Stimulated activated CD4-positive, alpha-beta T cell treated with anti-CD3 and anti-CD28 coated beads, Interleukin-12 subunit alpha, Interleukin-12 subunit beta, amount 100 ng/mL, for 4 hours (primary cell): Measurements from ENCODE around the gene ZNF488.
A peak's percentile ranks its signal among the peaks of the same experiment; 100 is the strongest.

Experiments
- DNase-seq: peaks from one replicate; pipeline ENCODE4 v3.0.0-alpha.2; 2020

Gene ZNF488

DNA sequence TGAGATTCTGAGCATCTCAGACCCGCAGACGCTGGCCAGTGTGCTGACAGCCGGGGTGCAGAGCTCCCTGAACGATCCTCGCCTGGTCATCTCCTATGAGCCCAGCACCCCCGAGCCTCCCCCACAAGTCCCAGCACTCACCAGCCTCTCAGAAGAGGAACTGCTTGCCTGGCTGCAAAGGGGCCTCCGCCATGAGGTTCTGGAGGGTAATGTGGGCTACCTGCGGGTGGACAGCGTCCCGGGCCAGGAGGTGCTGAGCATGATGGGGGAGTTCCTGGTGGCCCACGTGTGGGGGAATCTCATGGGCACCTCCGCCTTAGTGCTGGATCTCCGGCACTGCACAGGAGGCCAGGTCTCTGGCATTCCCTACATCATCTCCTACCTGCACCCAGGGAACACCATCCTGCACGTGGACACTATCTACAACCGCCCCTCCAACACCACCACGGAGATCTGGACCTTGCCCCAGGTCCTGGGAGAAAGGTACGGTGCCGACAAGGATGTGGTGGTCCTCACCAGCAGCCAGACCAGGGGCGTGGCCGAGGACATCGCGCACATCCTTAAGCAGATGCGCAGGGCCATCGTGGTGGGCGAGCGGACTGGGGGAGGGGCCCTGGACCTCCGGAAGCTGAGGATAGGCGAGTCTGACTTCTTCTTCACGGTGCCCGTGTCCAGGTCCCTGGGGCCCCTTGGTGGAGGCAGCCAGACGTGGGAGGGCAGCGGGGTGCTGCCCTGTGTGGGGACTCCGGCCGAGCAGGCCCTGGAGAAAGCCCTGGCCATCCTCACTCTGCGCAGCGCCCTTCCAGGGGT is 35.2 kb downstream of the ZNF488 start:
- no peak for DNase-seq

DNA sequence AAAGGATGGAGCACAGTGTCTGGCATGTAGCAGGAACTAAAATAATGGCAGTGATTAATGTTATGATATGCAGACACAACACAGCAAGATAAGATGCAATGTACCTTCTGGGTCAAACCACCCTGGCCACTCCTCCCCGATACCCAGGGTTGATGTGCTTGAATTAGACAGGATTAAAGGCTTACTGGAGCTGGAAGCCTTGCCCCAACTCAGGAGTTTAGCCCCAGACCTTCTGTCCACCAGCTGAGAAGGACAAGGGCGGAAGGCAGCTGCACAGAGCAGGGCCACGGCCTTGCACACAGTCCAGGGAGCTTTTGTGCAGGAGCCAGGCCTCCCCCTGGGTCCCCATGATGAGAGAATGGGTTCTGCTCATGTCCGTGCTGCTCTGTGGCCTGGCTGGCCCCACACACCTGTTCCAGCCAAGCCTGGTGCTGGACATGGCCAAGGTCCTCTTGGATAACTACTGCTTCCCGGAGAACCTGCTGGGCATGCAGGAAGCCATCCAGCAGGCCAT is 35.9 kb downstream of the ZNF488 start, which contains the start of gene RBP3:
TSS of gene RBP3 (plus strand) at position 226 of the 514 bp plus-strand sequence. CDS start at position 348, 122 bp downstream.
- no peak for DNase-seq

DNA sequence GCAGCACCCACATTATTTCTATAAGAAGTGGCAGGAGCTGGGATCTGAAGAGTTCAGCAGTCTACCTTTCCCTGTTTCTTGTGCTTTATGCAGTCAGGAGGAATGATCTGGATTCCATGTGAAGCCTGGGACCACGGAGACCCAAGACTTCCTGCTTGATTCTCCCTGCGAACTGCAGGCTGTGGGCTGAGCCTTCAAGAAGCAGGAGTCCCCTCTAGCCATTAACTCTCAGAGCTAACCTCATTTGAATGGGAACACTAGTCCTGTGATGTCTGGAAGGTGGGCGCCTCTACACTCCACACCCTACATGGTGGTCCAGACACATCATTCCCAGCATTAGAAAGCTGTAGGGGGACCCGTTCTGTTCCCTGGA is 36.8 kb downstream of the ZNF488 start:
- DNase-seq = no peak

DNA sequence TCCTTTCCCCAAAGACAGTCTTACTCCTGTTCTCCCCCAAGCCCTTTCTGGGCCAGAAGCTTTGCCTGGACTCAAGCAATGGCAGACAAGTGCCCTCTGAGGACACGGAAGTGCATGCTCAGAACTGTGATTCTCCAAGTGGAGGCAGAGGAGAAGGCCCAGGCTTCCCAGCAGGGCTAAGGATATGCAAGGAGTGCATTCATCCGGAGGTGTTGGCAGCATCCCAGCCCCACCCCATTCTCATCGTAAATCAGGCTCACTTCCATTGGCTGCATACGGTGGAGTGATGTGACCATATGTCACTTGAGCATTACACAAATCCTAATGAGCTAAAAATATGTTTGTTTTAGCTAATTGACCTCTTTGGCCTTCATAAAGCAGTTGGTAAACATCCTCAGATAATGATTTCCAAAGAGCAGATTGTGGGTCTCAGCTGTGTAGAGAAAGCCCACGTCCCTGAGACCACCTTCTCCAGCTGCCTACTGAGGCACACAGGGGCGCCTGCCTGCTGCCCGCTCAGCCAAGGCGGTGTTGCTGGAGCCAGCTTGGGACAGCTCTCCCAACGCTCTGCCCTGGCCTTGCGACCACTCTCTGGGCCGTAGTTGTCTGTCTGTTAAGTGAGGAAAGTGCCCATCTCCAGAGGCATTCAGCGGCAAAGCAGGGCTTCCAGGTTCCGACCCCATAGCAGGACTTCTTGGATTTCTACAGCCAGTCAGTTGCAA is 37.4 kb downstream of the ZNF488 start:
- no peak for DNase-seq

DNA sequence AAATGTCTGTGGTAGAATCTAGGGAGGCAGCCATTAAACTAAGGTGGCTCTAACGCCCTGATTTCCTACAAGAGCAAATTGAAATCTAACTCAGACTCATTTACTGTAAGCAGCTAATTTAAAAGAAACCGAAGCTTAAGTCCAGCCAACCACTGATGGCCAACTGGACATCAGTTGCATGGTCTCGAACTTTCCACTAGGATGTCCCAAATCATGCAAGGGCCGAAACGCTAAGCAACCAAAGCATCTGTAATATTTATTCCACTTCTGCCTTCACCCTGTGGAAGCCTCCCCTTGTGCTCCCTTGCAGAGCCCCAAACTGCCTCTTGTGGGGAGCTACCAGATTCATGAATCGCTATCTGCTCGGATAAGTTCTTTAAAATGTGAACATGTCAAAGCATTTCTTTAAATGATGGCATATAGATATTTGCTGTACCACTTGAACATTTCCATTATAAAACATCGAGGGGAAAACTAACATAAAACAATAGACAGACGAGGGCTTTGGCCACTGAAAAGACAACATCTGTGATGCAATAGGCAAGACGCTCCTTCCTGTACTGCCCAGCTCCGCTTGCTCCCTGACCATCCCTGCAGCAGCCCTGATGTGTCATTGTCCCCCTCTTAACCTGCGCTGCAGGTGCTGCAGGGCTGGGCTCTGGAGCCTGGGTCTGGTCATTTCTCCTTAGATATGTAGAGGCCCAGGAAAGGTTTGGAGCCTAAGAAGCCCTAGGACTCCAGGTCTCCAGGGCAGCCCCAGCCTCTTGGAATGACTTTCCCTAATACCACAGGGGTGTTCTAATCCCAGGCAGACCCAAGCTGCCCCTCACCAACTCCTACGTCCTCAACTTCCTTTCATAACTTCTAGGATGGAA is 38.9 kb downstream of the ZNF488 start:
- DNase-seq = no peak

DNA sequence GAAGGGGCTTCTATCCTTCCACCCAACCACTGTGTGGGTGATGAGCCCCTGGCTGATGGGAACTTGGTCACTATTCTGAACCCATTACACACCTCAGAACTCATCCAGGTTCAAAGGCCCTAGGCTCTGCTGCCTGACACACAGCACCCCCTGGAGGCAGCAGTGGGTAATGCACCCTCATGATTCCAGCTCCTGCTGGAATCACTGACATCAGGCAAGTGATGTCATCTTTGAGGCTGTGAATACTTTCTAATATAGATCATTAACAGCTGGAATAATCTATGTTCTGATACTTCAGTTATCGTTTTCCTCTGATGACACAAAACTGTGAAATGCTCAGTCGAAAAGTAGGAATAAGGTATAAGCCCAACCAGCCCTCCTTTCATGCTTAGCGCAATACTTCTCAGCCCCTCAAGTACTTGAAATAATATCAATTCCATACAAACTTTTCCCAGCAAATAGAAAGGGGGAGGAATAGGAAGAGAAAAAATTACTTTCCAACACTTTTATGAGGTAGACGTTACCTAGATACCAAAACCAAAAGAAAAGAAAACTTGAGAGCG is 43.4 kb downstream of the ZNF488 start:
- DNase-seq = peak; percentile 70

DNA sequence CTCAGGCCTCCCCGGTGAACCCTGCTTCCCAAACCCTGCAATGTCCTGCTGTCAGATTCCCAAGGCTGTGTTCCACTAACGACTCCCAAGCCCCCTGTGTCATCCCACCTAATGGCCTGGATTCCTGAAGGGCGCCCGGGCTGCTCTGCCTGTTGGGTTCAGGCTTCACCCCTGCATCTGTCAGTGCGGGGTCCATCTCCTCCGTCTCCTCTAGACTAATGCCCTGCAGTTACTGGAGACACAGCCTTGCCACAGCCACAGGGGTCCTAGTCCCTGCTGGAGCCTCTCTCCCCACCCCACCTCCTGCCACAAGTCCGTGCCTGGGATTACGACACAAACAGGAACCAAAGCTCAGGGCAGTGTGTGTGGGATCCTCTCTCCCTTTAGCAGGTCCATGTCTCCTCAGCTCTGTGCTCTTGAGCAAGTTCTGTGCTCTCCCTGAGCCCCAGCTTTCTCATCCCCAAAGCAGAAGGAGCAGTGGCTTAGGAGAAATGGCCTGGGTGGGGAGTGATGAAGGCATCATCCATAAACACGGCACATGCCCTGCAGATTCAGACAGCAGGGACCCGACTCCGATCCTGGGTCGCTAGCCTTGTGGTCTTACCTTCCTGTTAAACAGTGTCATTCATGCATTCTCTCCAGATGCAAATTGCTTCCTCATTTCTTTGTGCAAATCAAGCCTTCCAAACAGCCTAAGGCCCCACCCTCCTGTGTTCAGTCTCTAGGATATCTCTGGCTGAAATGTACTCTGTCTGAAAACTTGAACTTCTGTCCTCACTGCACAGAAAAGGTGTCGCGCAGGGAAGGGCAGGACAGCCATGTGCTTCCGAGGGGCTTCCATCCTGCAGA is 44.1 kb downstream of the ZNF488 start:
- no peak for DNase-seq

DNA sequence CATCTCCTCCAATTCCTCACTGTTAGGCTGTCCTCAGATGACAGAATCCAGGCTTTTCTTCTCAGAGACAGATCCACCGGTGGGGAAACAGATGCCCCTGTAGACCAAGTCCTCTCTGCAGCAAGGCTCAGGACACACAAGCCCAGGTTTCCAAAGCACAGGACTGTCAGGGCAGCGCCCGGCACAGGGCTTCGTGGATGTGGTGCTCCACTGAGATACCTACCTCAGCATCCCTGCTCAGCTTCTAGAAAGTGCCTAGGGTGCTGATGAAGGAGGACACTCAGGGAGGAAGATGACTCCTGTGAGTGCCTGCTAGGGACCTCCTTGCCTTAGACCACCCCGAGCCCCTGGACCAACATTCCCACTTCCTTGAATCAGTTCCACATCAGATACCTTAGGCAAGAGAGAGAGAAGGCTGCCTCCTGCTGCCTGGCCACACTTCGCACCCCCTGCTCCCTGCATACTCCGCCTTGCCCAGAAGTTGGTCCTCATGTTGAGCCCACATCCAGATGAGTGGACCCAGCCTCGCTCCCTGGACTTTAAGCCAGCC is 44.8 kb downstream of the ZNF488 start:
- DNase-seq = no peak

DNA sequence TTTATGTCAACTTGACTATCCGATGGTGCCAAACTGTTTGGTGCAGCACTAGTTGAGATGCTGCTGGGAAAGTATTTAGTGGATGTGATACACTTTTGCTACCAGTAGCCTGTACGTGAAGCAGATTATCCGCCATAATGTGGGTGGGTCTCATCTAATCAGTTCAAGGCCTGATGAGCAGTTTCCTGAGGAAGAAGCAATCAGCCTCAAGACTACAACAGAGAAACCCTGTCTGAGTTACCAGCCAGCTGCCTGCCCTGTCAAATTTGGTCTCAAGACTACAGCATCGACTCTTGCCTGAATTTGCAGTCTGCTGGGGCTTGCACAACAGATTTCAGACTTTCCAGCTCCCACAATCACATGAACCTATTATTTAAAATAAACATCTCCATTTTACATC is 46.8 kb downstream of the ZNF488 start:
- DNase-seq = no peak

DNA sequence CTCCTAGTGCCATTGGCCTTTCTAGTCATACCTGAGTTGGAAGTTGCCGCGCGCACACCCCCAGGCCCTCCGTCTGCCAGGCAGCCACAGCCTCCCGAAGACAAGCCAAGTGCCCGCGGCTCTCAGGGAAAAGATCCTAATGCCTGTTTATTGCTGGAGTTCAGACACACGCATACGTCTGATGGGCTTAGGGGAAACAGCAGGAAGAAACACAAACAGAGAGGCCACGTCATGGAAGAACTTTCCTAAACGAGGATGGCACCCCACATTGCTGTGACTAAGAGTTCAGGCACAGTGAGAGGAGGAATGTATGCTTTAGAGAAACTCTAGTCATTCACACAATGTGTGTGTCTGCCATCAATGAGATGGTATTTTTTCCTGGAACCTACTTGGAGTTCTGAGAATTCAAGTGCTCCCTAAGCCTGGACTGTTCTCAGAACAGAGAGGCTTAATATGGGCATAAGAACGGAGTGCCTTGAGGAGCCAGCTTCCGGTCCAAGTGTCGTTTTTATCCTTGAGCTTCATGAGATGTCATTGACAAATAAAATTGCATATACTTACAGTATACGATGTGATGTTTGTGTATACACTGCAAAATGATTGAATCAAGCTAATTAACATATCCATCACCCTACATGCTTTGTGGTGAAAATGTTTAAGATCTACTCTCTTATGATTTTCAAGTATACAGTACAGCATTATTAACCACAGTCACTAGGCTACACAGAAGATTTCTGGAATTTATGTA is 47.5 kb downstream of the ZNF488 start:
- no peak for DNase-seq

DNA sequence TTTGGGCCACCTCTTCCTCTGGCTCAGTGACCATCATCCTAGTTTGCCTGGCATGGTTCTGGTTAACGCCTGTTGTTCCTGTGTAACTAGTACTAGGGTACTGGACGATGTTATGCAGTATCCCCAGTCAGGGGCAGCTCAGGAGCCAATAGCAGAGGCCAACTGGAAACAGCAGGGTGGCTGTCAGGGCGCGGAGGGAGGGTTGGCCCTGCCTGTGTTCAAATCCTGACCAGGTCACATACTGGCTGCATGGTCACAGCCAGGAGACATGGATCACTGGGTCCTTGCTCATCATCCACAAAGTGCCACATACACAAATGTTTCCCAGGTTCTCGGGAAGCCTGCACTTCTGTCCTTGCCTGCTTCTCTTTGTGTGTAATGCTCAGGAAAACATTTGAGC is 48.2 kb downstream of the ZNF488 start:
- no peak for DNase-seq

DNA sequence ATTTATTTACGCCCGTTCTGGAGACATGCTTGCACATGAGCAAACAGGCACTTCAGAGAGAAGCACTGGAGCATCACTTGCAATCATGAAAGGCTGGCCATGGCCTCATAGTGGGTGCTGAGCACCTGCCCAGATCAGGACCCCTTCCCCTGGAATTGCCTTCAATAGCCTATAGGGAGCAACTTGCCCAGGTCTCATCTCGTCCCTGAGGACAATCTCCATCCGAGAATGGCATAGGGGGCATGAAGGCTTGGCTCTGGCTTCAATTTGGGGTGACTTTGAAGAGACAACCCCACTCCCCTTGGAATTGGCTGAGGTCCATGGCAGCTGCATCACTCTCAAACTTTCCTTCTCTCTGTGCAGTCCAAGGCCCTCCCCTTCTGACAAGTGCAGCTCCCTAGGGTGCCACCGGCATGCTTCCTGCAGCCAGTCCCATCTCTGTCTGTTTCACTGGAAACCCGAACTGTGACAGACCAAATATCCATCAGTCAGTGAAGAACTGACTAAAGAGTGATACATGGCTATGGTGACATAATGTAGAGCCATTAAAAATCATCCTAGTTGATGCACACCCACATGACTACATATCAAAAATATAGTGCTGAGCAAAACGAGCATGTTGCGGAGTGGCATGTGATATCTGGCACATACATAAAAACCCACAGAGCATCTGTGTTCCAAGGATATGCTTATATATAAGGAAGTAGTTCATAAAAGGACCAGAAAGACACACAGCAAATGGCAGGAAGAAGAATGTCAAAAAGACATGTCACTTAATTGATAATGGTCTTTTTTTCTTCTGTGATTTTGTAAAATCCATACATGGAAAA is 49.4 kb downstream of the ZNF488 start:
- DNase-seq = no peak

DNA sequence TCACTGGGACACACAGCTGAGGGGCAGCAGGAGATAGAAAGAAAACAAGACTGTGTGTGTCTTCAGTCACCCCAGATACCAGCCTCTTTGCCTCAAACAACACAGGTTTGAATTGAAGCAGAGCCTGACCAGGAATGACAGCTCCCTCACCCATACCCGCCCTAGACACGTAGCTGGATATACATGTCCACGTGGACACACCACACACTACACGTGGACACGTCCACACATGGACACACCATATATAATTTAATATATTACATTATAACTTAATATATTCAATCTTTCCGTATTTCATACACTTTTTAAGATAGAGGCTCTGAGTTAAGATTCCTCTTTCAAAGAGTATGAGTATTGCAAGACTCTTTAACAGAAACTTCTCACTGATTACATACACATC is 50.6 kb downstream of the ZNF488 start:
- no peak for DNase-seq

DNA sequence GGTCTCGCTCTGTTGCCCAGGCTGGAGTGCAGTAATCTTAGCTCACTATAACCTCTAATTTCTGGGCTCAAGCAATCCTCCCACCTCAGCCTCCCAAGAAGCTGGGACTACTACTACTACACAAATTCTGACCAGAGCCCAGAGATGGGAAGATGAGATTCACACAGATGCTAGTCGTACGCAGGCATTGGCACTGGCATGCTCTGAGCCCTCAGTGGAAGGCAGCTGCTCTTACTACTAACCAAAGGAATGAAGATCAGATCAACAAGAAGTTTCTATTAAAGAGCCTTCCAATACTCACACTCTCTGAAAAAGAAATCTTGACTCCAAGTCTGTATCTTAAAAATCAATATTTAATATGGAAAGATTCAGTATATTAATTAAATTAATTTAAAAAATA is 51.1 kb downstream of the ZNF488 start:
- DNase-seq = no peak

DNA sequence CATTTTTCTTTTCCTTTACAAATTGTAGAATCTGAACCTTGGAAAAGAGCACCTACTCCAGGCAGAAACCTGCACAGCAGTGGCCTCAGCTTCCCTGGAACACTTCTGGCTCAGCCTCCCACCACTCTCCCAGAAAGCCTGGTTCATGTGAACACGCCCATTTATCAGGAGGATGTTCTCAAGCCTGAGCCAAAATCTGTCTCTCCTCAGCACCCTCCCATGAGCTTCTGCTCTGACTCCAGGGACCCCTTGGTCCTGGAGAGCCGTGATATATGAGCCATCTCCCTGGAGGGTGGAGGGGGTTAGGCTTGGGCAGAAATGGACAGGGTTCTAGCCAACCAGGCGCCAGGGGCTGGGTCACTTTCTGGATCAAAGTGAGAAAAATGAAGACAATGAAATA is 51.7 kb downstream of the ZNF488 start:
- no peak for DNase-seq

DNA sequence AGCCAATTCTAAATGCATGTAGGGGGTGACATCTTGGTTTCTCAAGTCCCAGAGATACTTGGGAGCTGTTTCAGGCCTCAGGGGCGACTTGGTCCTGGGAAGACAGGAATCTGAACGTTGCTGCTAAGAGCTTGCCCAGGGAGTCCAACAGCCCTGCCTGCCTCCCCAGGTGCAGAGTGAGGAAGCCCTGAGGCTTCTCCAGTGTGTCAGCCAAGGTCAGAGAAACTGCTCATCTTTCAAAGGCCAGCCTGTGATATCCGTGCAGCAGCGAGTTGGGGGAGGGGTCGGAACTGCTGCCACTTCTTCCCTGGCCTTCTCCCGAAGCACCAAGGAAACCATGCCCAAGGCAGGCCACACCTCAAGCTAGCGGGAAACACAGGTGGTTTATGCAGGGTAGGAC is 52.1 kb downstream of the ZNF488 start:
- no peak for DNase-seq

DNA sequence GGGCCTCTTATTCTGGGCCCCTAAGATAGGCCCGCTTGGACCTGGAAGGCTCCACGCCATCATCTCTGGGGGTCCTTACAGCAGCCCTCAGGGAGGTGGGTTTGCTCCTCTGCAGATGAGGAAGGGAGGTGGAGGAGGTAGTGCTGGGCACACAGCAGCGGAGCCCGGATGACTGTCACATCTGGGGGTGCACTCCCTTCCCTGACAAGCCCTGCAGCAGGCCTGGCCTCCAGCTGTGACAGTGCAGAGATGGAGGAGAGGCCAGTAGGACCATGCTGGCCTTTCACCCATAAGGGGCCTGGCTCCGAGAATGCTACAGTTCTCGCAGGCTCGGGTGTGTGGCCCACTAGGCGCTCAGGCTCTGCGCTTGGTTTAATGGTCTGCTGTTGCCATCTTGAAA is 52.6 kb downstream of the ZNF488 start:
- DNase-seq = no peak

DNA sequence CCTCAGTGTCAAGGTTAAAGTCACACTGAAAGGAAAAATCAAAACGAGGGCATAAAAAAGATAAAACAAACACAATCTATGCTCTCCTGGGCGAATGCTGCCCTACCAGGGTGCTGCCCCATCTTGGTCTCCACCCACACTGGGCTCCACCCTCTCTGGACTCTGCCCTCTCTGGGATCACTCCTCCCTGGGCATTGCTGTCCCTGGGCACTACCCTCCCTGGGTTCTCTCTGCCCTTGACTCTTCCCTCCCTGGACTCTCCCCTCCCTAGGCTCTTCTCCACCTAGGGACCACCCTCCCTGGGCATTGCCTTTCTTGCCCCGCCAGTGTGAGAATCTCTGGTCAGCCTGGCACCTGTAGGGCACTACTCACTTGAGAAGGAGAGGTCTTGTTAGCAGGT is 53.3 kb downstream of the ZNF488 start:
- no peak for DNase-seq

DNA sequence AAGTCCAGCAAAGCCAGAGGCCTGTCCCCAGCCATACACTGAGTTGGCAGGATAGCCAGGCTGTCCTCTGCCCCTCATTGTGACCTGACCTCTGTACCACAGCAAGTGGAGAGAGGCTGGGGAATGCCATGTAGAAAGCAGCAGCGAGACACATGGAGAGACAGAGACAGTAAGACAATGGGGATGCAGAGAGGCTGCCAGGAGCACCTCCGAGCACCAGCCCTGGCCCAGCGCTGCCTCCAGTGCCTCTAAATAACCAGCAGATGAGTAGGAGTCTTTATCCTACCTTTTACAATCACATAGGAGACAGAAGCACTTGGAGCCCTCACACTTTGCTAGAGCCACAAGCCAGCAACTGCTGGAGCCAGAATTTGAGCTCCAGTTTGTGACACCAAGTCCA is 53.7 kb downstream of the ZNF488 start:
- no peak for DNase-seq

DNA sequence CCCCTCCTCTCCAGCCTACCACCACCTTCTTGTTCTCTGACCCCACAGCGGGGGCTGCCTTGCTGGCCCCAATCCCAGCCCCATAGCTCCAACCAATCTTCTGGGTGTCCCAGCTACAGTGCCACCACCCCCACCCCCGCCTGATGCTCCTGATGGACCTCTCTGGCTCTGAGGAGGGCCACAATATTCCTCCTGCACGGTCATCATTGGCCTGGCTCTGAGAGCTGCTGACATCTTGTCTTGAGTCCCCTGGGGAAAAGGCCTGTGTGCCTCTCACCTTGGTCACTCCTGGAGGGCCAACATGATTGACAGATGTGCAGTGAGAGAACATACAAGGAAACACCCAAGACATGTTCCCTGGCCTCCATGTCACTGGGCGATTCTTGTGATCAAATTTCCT is 54.2 kb downstream of the ZNF488 start:
- DNase-seq = no peak
